Measurements from ENCODE around the gene RANBP3.
A peak's percentile ranks its signal among the peaks of the same experiment; 100 is the strongest.
"Not testable (repeated sequence)": the region's sequence is repeated elsewhere in the genome, so short reads cannot be mapped to it uniquely, and the experiment has no call there.

The RANBP3 gene

DNA sequence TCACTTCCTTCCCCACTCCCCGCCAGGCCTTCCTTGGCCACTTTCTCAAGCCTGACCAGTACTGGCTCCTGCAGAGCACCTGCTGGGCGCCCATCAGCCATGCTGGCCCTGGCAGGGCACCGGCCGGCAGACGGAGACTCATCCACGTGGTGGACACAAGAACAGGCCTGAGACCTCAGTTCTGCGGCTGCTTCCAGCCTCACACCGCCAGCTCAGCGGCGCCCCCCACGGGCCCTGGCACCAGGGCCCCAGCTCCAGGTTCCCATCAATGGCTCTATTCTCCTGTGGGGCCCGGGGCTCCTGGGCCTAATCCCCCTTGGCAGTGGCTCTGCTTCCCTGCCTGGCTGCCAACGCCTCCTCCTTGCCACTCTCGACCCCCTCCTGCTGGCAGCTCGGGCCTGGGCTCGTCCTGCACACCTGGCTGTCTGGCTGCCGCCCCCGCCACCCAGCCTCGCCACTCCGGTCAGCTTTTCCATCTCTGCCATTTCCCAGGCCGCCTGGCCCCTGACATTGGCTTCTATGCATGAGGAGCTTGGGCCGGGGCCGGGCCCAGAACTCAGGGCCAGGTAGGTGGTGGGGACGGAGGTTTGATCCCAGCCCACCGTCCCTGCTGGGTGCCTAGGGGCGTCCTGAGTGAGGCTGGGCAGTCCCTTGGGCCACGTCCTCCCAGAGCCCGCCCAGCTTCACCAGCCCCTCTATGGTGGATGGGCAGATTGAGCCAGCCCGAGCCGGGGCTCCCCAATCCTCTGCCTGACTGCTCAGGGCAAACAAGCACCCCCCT, 80.6 kb downstream of the RANBP3 start:
- no peak for DNase-seq

DNA sequence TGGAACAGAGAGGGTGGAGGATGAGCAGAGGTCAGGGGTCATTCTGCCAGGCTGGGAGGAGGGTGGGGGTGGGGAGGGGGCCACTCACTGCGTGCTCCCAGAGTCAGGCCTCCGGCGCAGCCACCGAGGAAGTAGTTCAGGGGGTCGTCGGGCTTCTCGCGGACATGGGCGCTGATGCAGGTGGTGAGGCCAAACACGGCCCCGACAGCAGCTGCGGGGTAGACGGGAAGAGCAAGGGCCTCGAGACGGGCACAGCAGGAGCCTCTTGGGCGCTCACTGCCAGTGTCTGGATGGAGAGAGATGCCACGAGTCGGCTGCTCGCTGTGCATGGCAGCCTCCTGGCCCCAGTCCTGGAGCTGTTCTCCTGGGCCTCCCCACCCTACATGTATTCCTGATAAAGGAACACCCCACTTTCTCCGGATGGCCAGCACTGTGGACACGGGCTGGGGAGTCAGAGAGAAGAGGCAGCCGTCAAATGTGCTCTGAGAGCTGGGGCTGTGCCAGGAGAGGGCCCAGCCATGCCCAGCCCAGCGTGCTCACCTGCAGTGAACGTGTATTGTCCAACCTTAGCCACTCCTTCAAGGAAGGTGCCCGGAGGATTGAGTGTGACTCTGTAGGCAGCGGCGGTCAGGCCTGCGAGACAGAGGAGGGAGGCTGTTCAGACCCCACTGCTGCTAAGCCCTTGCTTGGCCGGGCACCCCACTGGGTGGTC, 81.4 kb downstream of the RANBP3 start:
- DNase-seq, result no peak

DNA sequence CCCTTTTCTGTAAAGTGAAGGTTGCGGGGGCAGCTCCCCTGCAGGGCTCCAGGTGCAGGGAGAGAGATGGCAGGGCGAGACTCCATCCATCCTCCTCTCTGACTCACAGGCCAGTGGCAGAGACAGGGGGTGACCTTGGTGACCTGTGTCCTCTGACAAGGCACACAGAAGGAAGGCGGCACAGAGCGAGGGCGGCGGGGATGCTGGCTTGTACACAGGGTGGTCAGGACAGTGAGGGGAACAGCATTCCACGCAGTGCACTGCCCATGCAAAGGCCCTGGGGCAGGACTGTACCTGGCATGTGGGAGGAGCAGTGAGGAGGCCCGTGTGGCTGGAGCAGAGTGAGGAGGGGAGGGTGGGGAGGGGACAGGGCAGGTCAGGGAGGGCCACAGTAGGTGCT, 82.0 kb downstream of the RANBP3 start:
- DNase-seq, result no peak

DNA sequence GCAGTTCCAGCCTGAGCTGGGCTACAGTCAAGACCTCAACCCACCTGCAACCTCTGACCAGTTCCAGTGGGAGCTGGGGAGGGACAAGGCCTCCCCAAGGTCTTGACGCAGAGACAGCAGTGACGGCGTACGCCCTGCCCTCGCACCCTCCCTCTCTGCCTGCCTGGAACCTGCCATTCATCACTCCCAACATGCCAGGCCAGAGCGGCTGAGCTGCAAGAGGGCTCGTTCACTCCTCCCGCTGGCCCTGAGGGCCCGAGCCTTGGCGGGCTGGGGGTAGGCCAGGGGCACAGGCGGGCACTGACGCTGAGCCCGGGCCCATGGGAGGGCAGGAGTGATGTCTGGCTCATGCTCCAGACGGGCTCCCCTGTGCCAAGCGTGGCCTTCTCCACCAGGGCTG, 82.5 kb downstream of the RANBP3 start:
- DNase-seq, result no peak

DNA sequence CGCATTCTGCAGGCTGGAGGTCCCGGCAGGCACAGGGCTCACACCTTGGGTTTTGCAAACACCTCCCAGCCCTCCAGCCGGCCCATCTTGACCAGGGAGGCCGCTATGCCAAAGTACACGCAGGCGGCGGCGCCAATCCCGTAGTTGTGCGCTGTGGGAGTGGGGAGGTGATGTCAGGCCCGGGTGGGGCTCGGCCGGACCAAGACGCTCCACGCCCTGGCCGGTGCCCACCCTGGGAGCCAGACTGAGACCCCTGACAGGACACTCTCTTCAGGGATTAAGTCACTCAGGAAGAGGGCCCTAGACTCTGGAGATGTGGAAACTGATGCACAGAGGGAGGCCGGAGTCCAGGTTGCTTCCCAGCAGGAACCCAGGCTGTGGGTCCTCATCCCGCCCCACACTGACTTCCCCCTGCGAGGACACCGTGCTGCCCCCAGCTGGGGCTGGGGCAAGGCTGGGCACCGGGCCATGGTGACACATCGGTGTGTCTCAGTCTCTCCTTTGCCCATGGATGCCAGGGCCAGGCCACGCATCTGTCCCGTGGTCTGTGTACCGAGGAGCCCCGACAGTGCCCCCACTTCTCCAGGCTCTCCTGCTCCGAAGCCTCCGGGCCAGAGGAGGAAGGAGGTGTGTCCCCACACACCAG, 83.1 kb downstream of the RANBP3 start:
- DNase-seq, result no peak

DNA sequence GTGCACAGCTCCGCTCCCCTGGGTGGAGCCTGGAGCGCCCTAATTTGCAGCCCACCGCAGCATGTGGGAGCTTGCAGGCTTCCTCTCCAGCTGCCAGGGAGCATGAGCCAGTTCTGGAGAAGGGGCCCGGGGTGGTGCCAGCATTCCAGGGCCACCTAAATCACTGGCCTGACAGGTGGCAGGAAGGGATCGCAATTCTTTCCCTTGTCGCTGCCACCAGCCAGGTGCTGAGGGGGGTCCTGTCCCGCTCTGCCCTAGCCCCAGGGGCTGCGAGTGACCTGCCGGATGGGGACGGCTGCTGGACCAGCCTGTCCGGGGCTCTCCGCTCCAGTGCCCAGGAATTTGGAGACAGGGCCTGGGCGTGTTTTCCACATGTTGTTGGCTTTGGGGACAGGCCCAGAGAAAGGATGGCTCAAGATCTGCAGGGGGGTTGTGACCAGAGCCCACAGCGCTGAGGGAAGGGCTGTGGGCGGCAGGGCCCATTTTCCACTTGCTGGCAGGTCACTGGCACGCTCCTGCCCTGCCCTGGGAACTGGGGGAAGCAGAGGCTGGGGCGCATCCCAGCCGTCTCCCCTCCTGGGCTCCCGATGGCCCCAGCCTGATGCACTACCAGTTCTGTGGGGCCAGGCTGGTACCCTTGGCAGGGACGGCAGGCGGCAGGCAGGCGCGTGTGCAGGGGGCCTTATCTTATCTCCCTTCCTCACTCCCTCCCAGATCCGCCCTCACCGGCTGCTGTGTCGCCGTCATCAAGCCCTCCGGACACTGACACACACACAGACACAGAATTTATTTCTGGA, 83.8 kb downstream of the RANBP3 start:
- no peak for DNase-seq

DNA sequence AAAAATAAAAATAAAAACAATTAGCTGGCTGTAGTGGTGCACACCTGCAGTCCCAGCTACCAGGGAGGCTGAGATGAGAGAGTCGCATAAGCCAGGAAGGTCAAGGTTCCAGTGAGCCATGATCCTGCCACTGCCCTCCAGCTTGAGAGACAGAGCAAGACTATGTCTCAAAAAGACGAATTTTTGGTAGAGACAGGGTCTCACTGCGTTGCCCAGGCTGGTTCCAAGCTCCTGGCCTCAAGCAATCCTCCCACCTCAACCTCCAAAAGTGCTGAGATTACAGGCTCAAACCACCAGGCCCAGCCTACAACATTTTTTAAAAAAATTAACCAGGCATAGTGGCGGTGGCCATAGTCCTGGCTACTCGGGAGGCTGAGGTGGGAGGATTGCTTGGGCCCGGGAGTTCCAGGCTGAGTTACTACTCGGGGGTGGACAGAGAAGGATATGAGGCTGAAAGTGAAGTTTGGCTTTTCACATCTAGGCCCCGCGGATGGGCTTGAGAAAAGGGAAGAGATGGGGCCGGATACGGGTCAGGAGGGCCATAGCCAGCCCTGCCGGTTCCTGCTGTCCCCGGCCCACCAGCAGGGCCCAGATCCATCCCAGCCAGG, 84.5 kb downstream of the RANBP3 start:
- DNase-seq, result no peak

DNA sequence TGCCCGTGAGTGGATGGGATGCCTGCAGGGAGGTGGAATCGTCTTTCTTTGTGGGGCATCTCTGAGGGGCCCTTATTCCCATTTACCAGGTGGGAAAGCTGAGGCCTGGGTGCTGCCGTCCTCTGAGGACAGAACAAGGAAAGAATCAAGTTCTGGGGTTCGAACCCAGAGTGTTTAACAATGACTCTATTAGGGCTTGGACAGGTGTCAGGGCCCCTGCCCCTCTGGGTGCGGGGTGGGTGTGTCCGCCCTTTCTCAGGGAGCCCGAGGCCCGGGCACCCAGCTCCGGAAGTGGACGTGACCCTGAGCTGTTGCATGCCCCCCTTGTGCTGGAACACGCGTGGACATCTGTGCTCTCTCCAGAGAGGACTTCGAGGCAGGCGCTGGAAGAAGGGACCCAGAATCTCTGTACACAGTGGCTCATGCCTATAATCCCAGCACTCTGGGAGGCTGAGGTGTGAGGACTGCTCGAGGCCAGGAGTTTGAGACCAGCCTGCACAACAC, 85.1 kb downstream of the RANBP3 start:
- DNase-seq, result no peak

DNA sequence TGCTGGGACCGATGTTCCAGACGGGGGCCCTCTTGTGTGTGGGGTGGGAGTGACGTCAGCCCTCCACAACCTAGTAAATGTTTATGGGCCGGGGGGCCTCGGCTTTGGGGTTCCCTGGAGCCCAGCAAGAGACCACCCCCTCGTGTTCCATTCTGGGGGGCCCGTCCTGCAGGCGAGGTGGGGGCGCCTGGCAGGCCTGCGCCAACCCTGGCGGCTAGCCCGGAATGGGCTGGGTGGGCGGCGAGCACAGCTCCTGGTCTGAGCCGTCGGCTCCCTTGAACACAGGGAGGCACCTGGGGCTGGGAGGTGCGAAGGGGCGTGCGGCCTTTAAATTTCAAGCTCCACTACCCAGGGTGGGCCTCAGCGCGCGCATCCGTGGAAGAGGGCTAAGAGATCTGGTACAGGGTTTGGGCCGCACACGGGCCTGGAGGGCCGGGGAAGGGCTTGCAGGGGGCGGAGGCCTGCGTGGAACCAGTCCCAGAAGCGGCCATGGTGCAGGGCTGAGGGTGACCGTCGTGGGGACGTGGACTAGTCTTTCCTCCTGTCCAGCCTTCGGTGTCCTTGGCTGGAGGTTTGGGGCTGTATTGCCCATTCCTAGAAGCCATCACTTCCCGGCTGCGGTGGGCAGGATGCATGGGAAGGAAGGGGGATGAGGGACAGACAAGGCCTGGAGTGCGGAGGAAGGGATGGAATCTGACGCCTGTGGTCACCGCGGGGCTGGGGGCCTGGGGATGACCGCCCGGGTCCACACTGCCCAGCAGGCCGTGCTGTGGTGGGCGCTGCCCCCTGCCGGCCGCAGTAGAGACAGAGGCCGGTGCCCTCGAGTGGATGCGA, 85.8 kb downstream of the RANBP3 start:
- peak; percentile 22 to 24 for DNase-seq

DNA sequence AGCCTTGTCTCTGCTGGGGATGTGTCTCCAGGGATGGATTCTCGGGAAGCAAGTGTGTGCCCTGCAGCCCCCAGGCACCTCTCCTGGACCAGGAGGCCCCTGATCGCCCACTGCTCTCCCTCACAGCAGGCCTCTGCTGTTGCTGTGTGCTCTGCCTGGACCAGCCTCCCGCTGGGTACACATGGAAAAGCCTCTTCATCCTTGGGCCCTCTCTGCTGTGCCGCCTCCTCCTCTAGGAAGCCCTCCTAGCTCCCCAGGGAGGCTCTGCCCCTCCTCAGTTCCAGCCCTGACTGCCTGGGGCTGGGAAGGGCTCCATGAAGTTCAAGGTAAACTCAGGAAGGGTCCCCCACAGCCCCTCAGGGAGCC, 86.4 kb downstream of the RANBP3 start:
- no peak for DNase-seq

DNA sequence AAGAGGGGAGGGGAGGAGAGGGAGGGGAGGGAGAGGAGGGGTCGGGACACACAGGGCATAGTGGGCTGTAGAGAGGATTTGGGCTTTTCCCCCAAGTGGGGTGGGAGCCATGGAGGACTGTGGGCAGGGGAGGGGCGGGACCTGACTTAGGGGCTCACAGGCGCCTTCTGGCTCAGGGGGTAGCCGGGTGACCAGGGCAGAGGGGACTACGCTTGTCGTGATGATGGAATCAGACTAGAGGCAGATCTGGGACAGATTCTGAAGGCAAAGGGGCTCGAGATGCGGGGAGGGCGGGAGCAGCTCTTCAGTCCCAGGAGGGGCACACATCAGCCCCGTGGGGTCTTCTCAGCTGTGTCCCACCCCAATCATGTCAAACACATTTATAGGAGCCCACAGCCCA, 87.8 kb downstream of the RANBP3 start:
- no peak for DNase-seq

DNA sequence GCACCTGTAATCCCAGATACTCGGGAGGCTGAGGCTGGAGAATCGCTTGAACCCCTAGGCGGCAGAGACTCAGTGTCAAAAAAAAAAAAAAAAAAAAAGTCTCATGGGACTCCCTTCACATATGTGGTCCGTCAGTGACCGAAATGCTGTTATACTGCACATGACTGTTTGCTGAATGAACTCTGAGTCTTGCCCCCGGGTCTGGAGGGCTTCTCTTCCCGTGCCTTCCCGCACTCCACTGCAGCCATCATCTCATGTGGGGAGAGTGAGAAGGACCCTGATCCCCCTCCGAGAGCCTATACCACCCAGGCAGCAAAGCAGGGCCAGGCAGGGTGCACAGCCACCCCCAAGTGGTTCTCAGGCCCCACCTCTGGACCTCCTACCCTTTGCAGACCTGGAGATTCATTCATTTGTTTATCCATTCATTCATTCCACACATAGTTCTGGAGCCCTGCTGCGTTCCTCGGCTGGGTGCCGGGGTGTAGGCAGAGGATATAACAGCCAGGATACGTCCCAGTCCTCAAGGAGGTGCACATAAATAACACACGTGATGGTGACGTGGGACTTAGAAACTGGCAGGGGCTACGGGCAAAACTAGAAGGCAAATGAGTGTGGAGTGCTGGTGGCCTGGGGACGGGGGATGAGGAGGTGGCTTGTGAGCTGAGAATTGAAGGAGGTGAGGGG, 88.5 kb downstream of the RANBP3 start:
- DNase-seq, result no peak

DNA sequence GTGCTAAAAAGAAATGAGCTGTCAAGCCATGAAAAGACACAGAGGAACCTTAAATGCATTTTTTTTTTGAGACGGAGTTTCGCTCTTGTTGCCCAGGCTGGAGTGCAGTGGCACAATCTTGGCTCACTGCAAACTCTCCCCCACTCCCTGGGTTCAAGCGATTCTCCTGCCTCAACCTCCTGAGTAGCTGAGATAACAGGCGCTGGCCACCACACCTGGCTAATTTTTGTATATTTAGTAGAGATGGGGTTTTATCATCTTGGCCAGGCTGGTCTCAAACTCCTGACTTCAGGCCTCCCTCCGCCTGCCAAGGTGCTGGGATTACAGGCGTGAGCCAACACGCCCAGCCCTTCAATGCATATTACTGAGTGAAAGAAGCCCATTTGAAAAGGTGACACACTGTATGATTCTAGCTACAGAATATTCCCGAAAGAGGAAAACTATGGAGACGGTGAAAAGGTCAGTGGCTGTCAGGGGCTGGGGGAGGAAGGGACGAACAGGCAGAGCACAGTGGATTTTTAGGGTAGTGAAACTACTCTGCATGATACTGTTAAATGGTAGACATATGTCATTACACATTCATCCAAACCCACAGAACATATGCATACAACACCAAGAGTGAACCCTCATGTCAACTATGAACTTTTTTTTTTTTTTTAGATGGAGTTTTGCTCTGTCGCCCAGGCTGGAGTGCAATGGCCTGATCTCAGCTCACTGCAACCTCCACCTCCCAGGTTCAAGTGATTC, 93.7 kb downstream of the RANBP3 start:
- not testable (repeated sequence) for DNase-seq

DNA sequence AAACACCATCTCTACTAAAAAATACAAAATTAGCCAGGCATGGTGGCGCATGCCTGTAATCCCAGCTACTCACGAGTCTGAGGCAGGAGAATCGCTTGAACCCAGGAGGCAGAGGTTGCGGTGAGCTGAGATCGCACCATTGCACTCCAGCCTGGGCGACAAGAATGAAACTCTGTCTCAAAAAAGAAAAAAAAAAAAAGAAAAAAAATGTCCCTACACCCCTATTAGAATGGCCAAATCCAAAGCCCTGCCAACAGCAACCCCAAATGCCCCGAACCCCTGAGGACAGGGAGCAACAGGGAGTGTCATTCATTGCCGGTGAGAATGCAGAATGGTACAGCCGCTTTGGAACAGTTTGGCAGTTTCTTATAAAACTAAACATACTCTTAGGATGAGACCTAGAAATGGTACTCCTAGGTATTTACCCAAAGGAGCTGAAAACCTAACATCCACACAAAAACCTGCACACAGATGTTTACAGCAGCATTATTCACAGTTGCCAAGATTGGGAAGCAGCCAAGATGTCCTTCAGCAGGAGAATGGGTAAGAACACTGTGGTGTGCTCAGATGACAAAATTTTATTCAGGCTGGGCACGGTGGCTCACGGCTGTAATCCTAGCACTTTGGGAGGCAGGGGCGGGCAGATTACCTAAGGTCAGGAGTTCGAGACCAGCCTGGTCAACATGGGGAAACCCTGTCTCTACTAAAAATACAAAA, 94.6 kb downstream of the RANBP3 start:
- not testable (repeated sequence) for DNase-seq

DNA sequence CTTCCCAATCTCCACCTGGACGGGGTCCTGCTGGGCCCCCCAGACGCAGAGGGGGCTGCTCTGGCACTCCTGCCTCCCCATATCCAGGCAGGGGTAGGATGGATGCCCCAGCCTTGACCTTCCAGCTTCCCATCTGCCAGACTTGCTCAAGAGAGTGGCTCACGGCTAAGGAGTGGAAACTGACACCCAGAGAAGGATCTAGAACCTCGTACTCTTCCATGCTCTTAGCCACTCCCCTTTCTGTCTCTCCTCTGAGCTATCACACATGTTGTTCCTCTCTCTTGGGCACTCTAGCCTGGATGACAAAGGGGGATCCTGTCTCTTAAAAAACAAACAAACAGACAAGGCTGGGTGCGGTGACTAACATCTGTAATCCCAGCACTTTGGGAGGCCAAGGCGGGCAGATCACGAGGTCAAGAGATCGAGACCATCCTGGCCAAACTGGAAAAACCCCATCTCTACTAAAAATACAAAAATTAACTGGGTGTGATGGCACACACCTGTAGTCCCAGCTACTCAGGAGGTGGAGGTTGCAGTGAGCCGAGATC, 95.4 kb downstream of the RANBP3 start:
- no peak for DNase-seq

DNA sequence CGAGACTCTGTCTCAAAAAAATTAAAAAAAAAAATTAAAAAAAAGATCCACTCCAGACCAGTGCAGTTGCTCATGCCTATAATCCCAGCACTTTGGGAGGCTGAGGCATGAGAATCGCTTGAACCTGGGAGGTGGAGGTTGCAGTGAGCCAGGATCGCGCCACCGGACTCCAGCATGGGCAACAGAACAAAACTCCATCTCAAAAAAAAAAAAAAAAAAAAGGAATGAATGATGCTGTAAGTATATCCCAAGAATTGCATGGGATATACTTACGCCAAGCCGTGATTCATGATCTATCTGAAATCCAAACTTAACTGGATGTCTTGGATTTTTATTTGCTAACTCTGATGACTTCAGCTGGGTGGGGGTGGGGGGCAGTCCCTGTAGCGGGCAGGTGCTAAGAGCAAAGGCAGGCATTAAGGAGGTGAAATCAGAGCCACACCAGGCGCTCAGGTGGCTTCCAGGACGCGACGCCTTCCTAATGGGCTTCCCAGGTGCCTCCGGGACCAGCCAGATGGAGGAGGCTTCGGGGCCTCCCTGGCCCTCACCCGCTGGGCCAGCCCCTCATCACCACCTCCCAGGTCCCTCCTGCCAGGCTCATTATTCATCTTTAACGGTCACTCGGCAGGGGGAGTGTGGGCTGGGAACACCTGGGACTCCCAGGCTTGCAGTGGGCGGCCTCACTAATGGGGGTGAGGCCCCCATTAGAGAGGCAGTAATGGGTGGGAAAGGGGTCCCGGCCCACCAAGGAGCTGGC, 96.2 kb downstream of the RANBP3 start:
- DNase-seq, result peak; percentile 50 to 67

DNA sequence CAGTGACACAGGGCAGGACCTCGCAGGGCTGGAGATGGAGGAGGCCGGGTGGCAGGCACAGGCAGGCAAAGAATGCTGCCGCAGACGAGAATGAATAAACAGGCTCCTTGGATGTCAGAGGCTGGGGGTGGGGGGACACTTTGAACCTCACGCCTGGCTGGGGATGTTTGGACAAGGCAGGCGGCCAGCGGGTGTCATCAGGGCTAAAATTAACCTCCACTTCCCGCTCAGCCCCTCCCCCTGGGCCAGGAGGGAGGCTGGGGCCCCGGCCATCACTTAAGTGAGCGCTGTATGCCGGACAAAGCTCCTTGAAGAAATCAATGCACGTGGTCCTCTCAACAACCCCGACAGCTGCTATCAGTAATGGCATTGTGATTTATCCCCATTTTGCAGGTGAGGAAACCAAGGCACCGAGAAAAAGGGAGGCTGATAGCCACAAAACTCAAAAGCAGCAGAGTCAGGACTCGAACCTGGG, 97.3 kb downstream of the RANBP3 start:
- DNase-seq, result peak; percentile 64 to 83

DNA sequence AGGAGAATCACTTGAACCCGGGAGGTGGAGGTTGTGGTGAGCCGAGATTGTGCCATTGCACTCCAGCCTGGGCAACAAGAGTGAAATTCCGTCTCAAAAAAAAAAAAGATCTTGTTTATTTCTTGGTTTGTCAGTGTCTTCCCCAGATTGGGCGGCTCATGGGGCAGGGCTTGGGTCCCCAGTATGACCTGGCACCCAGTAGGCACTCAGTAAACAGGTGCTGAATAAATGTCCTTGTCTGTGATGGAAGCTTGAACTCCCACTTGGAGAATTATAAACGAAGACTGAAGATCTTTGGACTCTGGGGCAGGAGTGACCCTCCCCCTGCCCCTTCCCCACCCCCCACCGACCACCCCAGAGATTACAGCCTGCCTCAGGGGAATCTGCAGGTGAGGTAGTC, 97.7 kb downstream of the RANBP3 start:
- DNase-seq, result no peak

Measured in SHP77 (cell line).